Measurements from ENCODE around the gene PPCDC. TPM values are rescaled to one million over a fixed set of nuclear protein-coding genes. Genes with fewer than 3 reads are reported as not detected.
A peak's percentile ranks its signal among the peaks of the same experiment; 100 is the strongest.

The PPCDC gene, protein sequence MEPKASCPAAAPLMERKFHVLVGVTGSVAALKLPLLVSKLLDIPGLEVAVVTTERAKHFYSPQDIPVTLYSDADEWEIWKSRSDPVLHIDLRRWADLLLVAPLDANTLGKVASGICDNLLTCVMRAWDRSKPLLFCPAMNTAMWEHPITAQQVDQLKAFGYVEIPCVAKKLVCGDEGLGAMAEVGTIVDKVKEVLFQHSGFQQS
- total RNA-seq (1 to 10 TPM; 7.4 to 9.3 TPM), polyA plus RNA-seq (1 to 10 TPM; 7.6 to 9.1 TPM)

DNA sequence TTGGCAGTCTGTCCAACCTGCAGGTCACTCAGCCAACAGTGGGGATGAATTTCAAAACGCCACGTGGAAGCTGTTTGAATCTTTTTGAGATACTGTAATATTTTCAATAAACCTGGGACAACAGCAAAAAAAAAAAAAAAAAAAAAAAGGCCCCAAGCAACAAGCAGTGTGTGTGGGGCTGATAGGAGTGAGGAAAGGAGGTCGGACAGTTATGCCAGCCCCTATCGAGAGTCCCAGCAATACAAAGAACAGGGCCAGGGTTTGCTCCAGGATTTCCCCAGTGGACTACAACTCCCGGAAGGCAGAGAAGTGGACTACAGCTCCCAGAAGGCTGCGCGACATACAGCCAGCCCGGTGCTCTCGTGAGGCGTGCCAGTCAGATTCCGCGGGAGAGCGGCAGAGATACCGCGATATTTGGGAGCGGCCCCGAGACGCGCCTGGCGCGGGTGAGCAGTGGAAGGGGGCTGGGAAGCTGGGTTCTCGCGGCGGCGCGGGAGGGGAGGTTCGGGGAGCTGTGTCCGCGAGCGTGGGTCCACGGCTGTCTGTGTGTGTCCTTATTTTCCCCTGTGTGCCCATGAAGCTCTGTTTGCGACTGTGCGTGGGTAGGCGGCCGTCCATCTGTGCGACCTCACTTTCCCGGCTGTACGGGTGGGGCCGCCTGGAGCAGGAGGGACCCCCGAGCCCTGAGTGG lies at the start of gene PPCDC:
TSS of gene PPCDC (plus strand) at position 410 of the 691 bp plus-strand sequence. CDS start 4,729 bp downstream, outside the sequence.
- Histone ChIP-seq H3K9me3 (ENCODE audit: control insufficient read depth in 4 of 4, low read length in 3 of 4) (no peaks in the 10 kb centered on the region), H3K27ac (ENCODE audit: low read depth in 1 of 2, low read length in 2 of 2) (peak within 1 kb of the TSS; percentile 80 to 85), H3K9ac (ENCODE audit: low read depth in 1 of 2, low read length in 2 of 2) (peak within 1 kb of the TSS; percentile 70 to 88), H3K4me3 (ENCODE audit: low read depth in 1 of 3, low read length in 3 of 3) (peak within 1 kb of the TSS; percentile 71 to 99 (median 74)), H3K4me1 (ENCODE audit: control insufficient read depth in 4 of 4, insufficient read depth in 4 of 4, low read length in 3 of 4) (peaks cover 0 to 26% (median 14%) of the 10 kb centered on the region in 4 donors), H3K27me3 (ENCODE audit: control insufficient read depth in 4 of 4, insufficient read depth in 4 of 4, low read length in 3 of 4) (no peaks in the 10 kb centered on the region), H3K36me3 (ENCODE audit: control insufficient read depth in 4 of 4, insufficient read depth in 3 of 4, low read depth in 1 of 4, low read length in 3 of 4) (no peaks in the 10 kb centered on the region)
- peak; percentile 94 for DNase-seq (ENCODE audit: low spot score)
- no peak for TF ChIP-seq NR2F2 (IDR thresholded peaks at IDR 0.05)
- no peak for TF ChIP-seq FOXA2 (IDR thresholded peaks at IDR 0.05)
- TF ChIP-seq HNF4A (conservative IDR thresholded peaks at IDR 0.05): peak; percentile 20 to 70
- TF ChIP-seq ATF3 (IDR thresholded peaks at IDR 0.05): no peak
- peak in 1 of 2 donors; percentile 68 for TF ChIP-seq GABPA (IDR thresholded peaks at IDR 0.05 in 1 of 2, conservative IDR thresholded peaks at IDR 0.05 in 1 of 2)
- TF ChIP-seq RXRA (IDR thresholded peaks at IDR 0.05): peak in 1 of 2 donors; percentile 11
- peak in 1 of 2 donors; percentile 34 for TF ChIP-seq RAD21 (IDR thresholded peaks at IDR 0.05)
- TF ChIP-seq HNF4G (IDR thresholded peaks at IDR 0.05): no peak
- TF ChIP-seq YY1 (IDR thresholded peaks at IDR 0.05): peak; percentile 85
- TF ChIP-seq, protein P1, sequence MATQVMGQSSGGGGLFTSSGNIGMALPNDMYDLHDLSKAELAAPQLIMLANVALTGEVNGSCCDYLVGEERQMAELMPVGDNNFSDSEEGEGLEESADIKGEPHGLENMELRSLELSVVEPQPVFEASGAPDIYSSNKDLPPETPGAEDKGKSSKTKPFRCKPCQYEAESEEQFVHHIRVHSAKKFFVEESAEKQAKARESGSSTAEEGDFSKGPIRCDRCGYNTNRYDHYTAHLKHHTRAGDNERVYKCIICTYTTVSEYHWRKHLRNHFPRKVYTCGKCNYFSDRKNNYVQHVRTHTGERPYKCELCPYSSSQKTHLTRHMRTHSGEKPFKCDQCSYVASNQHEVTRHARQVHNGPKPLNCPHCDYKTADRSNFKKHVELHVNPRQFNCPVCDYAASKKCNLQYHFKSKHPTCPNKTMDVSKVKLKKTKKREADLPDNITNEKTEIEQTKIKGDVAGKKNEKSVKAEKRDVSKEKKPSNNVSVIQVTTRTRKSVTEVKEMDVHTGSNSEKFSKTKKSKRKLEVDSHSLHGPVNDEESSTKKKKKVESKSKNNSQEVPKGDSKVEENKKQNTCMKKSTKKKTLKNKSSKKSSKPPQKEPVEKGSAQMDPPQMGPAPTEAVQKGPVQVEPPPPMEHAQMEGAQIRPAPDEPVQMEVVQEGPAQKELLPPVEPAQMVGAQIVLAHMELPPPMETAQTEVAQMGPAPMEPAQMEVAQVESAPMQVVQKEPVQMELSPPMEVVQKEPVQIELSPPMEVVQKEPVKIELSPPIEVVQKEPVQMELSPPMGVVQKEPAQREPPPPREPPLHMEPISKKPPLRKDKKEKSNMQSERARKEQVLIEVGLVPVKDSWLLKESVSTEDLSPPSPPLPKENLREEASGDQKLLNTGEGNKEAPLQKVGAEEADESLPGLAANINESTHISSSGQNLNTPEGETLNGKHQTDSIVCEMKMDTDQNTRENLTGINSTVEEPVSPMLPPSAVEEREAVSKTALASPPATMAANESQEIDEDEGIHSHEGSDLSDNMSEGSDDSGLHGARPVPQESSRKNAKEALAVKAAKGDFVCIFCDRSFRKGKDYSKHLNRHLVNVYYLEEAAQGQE (IDR thresholded peaks at IDR 0.05): peak; percentile 36
- TF ChIP-seq, protein P2, sequence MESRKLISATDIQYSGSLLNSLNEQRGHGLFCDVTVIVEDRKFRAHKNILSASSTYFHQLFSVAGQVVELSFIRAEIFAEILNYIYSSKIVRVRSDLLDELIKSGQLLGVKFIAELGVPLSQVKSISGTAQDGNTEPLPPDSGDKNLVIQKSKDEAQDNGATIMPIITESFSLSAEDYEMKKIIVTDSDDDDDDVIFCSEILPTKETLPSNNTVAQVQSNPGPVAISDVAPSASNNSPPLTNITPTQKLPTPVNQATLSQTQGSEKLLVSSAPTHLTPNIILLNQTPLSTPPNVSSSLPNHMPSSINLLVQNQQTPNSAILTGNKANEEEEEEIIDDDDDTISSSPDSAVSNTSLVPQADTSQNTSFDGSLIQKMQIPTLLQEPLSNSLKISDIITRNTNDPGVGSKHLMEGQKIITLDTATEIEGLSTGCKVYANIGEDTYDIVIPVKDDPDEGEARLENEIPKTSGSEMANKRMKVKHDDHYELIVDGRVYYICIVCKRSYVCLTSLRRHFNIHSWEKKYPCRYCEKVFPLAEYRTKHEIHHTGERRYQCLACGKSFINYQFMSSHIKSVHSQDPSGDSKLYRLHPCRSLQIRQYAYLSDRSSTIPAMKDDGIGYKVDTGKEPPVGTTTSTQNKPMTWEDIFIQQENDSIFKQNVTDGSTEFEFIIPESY (IDR thresholded peaks at IDR 0.05): peak; percentile 100
- TF ChIP-seq JUND (IDR thresholded peaks at IDR 0.05): no peak
- no peak for TF ChIP-seq EGR1 (IDR thresholded peaks at IDR 0.05; ENCODE audit: low read depth in 2 of 2)
- no peak for TF ChIP-seq TAF1 (conservative IDR thresholded peaks at IDR 0.05)
- TF ChIP-seq FOXA1 (IDR thresholded peaks at IDR 0.05): no peak
- peak; percentile 44 for TF ChIP-seq SP1 (IDR thresholded peaks at IDR 0.05)
- TF ChIP-seq CTCF (IDR thresholded peaks at IDR 0.05; ENCODE audit: low read depth, low read length, missing input control): no peak
- TF ChIP-seq, protein P3, sequence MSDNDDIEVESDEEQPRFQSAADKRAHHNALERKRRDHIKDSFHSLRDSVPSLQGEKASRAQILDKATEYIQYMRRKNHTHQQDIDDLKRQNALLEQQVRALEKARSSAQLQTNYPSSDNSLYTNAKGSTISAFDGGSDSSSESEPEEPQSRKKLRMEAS (IDR thresholded peaks at IDR 0.05): peak; percentile 56
- 3% methylated on average over 40 of the region's 40 CpGs for WGBS
